ENCODE results near the gene HSD3B2.

- TF ChIP-seq EZH2 (IDR thresholded peaks at IDR 0.05; ENCODE audit: borderline replicate concordance, low read depth, low read length, poor library complexity, severe bottlenecking), result no peak
- TF ChIP-seq, protein P1, sequence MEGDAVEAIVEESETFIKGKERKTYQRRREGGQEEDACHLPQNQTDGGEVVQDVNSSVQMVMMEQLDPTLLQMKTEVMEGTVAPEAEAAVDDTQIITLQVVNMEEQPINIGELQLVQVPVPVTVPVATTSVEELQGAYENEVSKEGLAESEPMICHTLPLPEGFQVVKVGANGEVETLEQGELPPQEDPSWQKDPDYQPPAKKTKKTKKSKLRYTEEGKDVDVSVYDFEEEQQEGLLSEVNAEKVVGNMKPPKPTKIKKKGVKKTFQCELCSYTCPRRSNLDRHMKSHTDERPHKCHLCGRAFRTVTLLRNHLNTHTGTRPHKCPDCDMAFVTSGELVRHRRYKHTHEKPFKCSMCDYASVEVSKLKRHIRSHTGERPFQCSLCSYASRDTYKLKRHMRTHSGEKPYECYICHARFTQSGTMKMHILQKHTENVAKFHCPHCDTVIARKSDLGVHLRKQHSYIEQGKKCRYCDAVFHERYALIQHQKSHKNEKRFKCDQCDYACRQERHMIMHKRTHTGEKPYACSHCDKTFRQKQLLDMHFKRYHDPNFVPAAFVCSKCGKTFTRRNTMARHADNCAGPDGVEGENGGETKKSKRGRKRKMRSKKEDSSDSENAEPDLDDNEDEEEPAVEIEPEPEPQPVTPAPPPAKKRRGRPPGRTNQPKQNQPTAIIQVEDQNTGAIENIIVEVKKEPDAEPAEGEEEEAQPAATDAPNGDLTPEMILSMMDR (conservative IDR thresholded peaks at IDR 0.05; ENCODE audit: low read depth, low read length), result no peak
These were observed 23.8 kb downstream of the HSD3B2 start for GRCh38 chr1:119438761-119439160.
